Measurements from ENCODE around the gene PRODH2. TPM values are rescaled to one million over a fixed set of nuclear protein-coding genes. Genes with fewer than 3 reads are reported as not detected.

PRODH2 gene
- total RNA-seq, 1 experiment from 2014 or later = not detected

GRCh38 chr19:35788205-35788960 is 24.3 kb downstream of the PRODH2 start:
- H3K4me3 ChIP-seq (ENCODE audit: low read depth, low read length, poor library complexity, severe bottlenecking) = no peak overlapping the region
- ChIA-PET CTCF (no interaction called here), POLR2A (ENCODE audit: low non-redundant PET) (no interaction called here)
- DNase-seq (ENCODE audit: low spot score) = no peak
- H3K36me3 ChIP-seq (ENCODE audit: insufficient read depth, low read length, poor library complexity, severe bottlenecking) = no peaks in the 10 kb centered on the region
- no peaks in the 10 kb centered on the region for H3K27me3 ChIP-seq (replicated peaks; ENCODE audit: insufficient read depth, low read depth, low read length, poor library complexity)
- BruUV-seq (replicated peaks) = TSS peak; percentile 44
- H3K4me1 ChIP-seq (ENCODE audit: insufficient read depth, low read length, poor library complexity, severe bottlenecking) = no peaks in the 10 kb centered on the region
- no peaks in the 10 kb centered on the region for H3K9me3 ChIP-seq (ENCODE audit: low read depth, low read length, poor library complexity, severe bottlenecking)
- TF ChIP-seq EZH2 (IDR thresholded peaks at IDR 0.05; ENCODE audit: borderline replicate concordance, low read depth, low read length, poor library complexity, severe bottlenecking) = no peak
- TF ChIP-seq CTCF (conservative IDR thresholded peaks at IDR 0.05; ENCODE audit: low read depth, low read length) = no peak
- intact Hi-C loops (cut with micrococcal nuclease; ENCODE audit: unreplicated experiment) = no loop called here
- no peak overlapping the region for H3K27ac ChIP-seq (ENCODE audit: low read depth, low read length, poor library complexity, severe bottlenecking)

GRCh38 chr19:35787227-35787799 is 25.3 kb downstream of the PRODH2 start:
- BruUV-seq (replicated peaks) = no TSS peak
- no peak for DNase-seq (ENCODE audit: low spot score)
- Histone ChIP-seq H3K4me1 (ENCODE audit: insufficient read depth, low read length, poor library complexity, severe bottlenecking) (no peaks in the 10 kb centered on the region), H3K9me3 (ENCODE audit: low read depth, low read length, poor library complexity, severe bottlenecking) (no peaks in the 10 kb centered on the region), H3K27ac (ENCODE audit: low read depth, low read length, poor library complexity, severe bottlenecking) (no peak overlapping the region), H3K27me3 (replicated peaks; ENCODE audit: insufficient read depth, low read depth, low read length, poor library complexity) (no peaks in the 10 kb centered on the region), H3K36me3 (ENCODE audit: insufficient read depth, low read length, poor library complexity, severe bottlenecking) (peaks cover 8% of the 10 kb centered on the region), H3K4me3 (ENCODE audit: low read depth, low read length, poor library complexity, severe bottlenecking) (no peak overlapping the region)
- TF ChIP-seq CTCF (conservative IDR thresholded peaks at IDR 0.05; ENCODE audit: low read depth, low read length) = no peak
- TF ChIP-seq EZH2 (IDR thresholded peaks at IDR 0.05; ENCODE audit: borderline replicate concordance, low read depth, low read length, poor library complexity, severe bottlenecking) = no peak
- POLR2A ChIA-PET (ENCODE audit: low non-redundant PET) = no interaction called here
- CTCF ChIA-PET = no interaction called here
- intact Hi-C loops (cut with micrococcal nuclease; ENCODE audit: unreplicated experiment) = no loop called here

- intact Hi-C loops (cut with micrococcal nuclease; ENCODE audit: unreplicated experiment) = no loop called here
- no peaks in the 10 kb centered on the region for H3K9me3 ChIP-seq (ENCODE audit: low read depth, low read length, poor library complexity, severe bottlenecking)
- CTCF ChIA-PET = interaction anchor here (0.5 kb wide), 1 partner anchor 13 kb away, joined by 3 read pairs; no protein-coding TSS in a partner anchor
- no peak for DNase-seq (ENCODE audit: low spot score)
- no peak overlapping the region for H3K27ac ChIP-seq (ENCODE audit: low read depth, low read length, poor library complexity, severe bottlenecking)
- peaks cover 9% of the 10 kb centered on the region for H3K36me3 ChIP-seq (ENCODE audit: insufficient read depth, low read length, poor library complexity, severe bottlenecking)
- no TSS peak for BruUV-seq (replicated peaks)
- no peaks in the 10 kb centered on the region for H3K4me1 ChIP-seq (ENCODE audit: insufficient read depth, low read length, poor library complexity, severe bottlenecking)
- POLR2A ChIA-PET (ENCODE audit: low non-redundant PET) = interaction anchor here (0.6 kb wide), 1 partner anchor 17 kb away, joined by 11 read pairs; no protein-coding TSS in a partner anchor
- TF ChIP-seq EZH2 (IDR thresholded peaks at IDR 0.05; ENCODE audit: borderline replicate concordance, low read depth, low read length, poor library complexity, severe bottlenecking) (no peak), CTCF (conservative IDR thresholded peaks at IDR 0.05; ENCODE audit: low read depth, low read length) (no peak)
- H3K4me3 ChIP-seq (ENCODE audit: low read depth, low read length, poor library complexity, severe bottlenecking) = no peak overlapping the region
- H3K27me3 ChIP-seq (replicated peaks; ENCODE audit: insufficient read depth, low read depth, low read length, poor library complexity) = no peaks in the 10 kb centered on the region
These were observed 26.1 kb downstream of the PRODH2 start for GRCh38 chr19:35786299-35787160.
